ENCODE measurements around the gene FUT2. TPM values are rescaled to one million over a fixed set of nuclear protein-coding genes. Genes with fewer than 3 reads are reported as not detected.

Gene FUT2
- total RNA-seq, 3 donors from 2014 or later = 0.14 TPM; not detected in 2

GRCh38 chr19:48740164-48740972 is 44.6 kb downstream of the FUT2 start, which contains the start of gene RASIP1:
RASIP1 (minus strand) TSS chr19:48740610; CDS start chr19:48740282, 328 bp downstream.
- H3K4me3 Mint-ChIP-seq = no peak within 1 kb of the TSS
- no peaks in the 10 kb centered on the region for H3K9me3 Mint-ChIP-seq

DNA sequence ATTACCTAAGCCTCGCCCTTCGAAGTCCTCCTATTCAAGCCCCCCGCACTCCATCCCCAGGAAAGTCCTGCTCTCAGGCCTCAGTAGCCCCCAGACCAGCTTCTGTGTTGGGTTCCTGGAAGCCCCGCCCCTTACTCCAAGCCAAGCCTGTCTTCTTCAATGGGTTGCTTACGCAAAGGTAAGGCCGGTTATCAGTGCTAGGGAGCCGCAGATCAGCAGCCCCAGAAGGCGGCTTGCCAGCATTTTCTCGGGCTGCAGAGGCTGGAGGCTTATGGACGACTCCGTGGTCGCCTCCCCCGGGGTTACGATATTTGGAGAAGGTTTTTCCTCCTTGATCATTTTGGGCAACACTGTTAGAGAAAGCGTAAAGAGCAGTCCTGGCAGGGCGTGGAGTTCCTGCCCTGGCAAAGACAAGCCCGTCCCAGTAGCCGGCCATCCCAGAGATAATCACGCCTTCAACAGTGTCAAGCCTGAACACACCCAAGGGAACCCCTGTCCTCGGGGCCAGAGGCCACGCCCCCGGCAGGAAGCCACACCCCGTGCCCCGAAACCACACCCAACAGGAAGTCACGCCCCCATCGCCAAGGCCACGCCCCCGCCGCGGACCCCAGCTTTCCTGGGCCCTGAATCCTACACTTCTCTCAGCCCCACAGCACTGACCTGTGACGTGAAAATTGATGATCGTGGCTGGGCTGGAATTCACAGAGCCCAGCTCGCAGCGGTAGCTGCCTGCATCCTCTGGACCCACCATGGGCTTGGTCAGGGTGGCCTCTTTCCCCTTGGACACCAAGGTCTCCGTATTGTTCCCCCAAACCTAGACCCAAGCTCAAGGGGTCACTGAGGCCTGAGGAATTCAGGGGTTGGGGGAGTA is 45.6 kb downstream of the FUT2 start:
- H3K4me3 Mint-ChIP-seq = no peak overlapping the region
- ATAC-seq (no peak), DNase-seq (no peak)
- no peaks in the 10 kb centered on the region for H3K9me3 Mint-ChIP-seq
- peaks cover 20% of the 10 kb centered on the region for H3K4me1 Mint-ChIP-seq (ENCODE audit: low read depth)
- peaks cover 9% of the 10 kb centered on the region for H3K27me3 Mint-ChIP-seq (ENCODE audit: low read depth)
- no peaks in the 10 kb centered on the region for H3K36me3 Mint-ChIP-seq (ENCODE audit: insufficient read depth)

More at GRCh38 chr19:48740164-48740972, 44.6 kb downstream of the FUT2 start, which contains the start of gene RASIP1:
- DNase-seq = no peak
- Mint-ChIP-seq H3K36me3 (ENCODE audit: insufficient read depth) (no peaks in the 10 kb centered on the region), H3K27me3 (ENCODE audit: low read depth) (no peaks in the 10 kb centered on the region), H3K4me1 (ENCODE audit: low read depth) (peaks cover 18% of the 10 kb centered on the region)
- ATAC-seq = no peak

DNA sequence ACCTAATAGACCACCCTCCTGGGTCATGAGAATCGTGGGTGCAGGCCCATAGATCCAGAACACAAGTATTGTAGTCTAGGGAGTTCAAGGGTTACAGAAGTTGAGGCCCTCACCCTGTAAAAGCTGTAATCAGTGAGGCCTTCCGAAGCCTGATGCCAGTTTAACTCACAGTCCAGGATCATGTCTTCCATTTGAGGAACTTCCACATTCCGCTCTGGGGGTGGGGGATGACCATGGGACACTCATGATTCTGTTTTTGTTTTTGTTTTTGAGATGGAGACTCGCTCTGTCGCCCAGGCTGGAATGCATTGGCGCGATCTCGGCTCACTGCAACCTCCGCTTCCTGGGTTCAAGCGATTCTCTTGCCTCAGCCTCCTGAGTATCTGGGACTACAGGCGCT is 46.3 kb downstream of the FUT2 start:
- Mint-ChIP-seq H3K9me3 (no peaks in the 10 kb centered on the region), H3K27me3 (ENCODE audit: low read depth) (peaks cover 13% of the 10 kb centered on the region), H3K36me3 (ENCODE audit: insufficient read depth) (no peaks in the 10 kb centered on the region), H3K4me3 (no peak overlapping the region), H3K4me1 (ENCODE audit: low read depth) (peaks cover 22% of the 10 kb centered on the region)
- DNase-seq (no peak), ATAC-seq (no peak)

DNA sequence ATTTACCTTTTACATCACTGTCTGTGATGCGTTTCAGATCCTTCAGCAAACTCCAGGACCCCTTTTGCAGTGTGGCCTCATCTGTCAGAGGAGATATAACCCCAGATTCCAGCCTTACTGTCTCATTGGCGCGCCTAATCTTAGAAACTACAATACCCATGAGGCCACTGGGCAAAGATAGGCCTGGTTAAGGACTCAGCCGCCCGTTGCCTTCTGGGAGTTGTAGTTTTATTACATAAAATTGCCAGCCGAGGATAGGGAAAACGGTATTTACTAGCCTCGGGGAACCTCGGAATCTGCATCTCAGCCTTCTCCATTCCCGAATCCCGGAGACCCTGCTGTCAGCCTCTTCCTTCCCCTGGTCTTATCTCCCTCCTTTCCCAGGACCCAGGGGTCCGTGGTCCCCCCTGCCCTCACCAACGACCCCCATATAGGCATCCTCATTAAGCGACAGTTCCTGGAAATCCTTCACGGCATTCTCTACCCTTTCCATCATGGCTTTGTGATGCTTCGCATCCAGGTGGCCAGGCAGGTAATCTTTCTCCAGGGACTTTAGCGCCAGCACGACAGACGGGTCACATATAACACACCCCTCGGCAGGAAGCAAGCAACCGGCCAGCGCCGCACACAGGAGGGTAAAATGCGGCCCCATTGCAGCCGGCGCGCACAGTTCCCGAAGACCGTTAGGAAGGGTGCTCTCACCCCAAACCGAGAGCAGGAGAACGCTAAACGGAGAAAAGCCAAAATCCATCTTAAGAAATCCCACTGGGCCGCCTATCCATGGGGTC is 49.6 kb downstream of the FUT2 start:
- Mint-ChIP-seq H3K4me3 (no peak overlapping the region), H3K27me3 (ENCODE audit: low read depth) (peaks cover 13% of the 10 kb centered on the region), H3K4me1 (ENCODE audit: low read depth) (peaks cover 16% of the 10 kb centered on the region), H3K36me3 (ENCODE audit: insufficient read depth) (no peaks in the 10 kb centered on the region), H3K9me3 (no peaks in the 10 kb centered on the region)
- ATAC-seq (peak; percentile 74 to 83), DNase-seq (peak; percentile 40)

GRCh38 chr19:48746110-48746509 is 50.3 kb downstream of the FUT2 start:
- Mint-ChIP-seq H3K36me3 (ENCODE audit: insufficient read depth) (no peaks in the 10 kb centered on the region), H3K4me3 (no peak overlapping the region), H3K27me3 (ENCODE audit: low read depth) (peaks cover 16% of the 10 kb centered on the region), H3K9me3 (no peaks in the 10 kb centered on the region), H3K4me1 (ENCODE audit: low read depth) (peaks cover 14% of the 10 kb centered on the region)
- ATAC-seq (no peak), DNase-seq (no peak)

DNA sequence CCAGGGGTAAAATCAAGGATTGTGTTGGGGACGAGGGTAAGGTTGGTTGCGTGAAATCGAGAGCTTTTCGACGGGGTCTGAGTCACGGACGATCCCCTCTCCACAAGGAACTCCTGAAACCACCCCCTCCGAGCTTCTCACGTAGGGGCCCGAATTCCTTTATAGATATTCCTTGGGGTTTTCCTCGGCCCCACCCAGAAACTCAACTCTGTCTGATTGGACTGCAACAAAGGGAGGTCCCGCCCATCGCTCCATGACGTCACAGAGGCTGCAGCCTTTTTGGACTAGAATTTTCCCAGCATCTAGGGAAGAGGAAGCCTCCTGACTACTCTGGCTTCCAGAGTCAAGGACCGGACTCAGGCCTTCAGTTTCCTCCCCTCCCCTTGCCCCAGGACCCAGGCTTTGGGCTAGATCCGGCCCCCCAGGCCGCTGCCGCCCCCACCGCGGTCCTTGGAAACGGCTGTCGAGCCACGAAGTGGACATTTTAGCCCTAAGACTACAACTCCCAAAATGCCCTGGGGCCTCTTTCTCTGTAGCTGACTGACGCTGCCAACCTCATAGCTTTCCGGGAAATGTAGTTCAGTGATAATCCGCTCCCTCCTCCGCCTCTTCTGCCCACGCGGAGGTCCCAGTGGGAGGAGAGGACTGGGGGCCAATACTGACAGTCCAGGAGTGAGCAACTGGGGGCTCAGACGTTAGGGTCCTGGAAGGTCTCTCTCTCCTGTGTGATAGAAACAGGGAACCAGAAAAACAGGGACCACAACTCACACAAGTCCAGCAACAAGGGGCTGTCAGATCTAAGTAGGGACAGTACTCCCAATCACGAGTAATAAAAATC is 51.2 kb downstream of the FUT2 start, which contains the start of gene IZUMO1:
IZUMO1 (minus strand) TSS at position 172 of the 838 bp plus-strand sequence. CDS start 1,050 bp downstream, outside the sequence.
- Mint-ChIP-seq H3K4me3 (peak within 1 kb of the TSS; percentile 19), H3K36me3 (ENCODE audit: insufficient read depth) (no peaks in the 10 kb centered on the region), H3K4me1 (ENCODE audit: low read depth) (peaks cover 10% of the 10 kb centered on the region), H3K27me3 (ENCODE audit: low read depth) (peaks cover 19% of the 10 kb centered on the region), H3K9me3 (no peaks in the 10 kb centered on the region)
- DNase-seq (no peak), ATAC-seq (peak; percentile 79 to 81)

DNA sequence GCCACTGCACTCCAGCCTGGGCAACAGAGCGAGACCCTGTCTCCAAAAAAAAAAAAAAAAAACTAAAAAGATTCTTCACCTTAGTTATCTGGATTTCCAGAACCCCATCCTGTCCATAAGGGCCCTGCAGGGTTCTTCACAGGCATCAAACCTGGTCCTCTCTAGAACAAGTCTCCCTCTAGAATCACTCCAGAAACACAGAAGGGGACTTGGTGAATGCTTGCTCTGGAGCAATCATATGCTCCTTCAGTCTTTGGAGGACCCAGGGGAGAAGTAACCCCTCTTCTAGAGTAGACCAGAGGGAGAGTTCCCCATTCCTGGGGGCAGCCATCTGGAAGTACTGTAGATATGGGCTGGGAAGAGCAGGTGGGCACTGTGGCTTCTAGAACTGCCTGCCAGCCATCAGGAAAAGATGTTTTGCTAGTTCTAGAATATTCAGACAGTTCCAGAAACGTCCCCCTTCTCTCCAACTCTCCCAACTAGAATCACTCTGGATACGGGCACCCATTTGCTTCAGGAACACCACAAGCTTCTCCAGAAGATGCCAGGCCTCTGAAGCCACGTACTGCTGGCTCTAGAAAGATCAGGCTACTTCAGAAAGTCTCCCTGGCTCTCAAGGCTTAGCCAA is 53.9 kb downstream of the FUT2 start:
- ATAC-seq = no peak
- peaks cover 36% of the 10 kb centered on the region for H3K27me3 Mint-ChIP-seq (ENCODE audit: low read depth)
- H3K4me3 Mint-ChIP-seq = no peak overlapping the region

DNA sequence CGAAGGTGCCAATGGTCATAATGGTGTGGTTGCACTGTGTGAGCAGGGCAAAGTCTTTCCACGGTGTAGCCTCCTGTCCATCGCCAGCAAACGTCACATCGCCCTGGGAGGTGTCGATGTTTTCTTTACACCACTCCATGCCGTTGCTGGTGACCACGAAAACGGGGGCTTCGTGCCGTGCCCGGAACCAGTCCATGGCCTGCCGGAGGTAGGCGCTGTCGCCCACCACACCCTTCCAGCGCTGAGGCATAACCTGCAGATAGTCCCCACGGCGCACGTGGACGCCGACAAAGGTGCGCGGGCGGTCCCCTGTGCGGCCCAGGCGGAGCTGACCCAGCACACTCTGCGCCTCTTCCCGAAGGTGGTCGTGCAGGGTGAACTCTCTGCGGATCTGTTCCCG is 54.6 kb downstream of the FUT2 start:
- DNase-seq = no peak
- ATAC-seq = no peak
- peaks cover 20% of the 10 kb centered on the region for H3K4me1 Mint-ChIP-seq (ENCODE audit: low read depth)
- no peaks in the 10 kb centered on the region for H3K9me3 Mint-ChIP-seq
- no peak overlapping the region for H3K4me3 Mint-ChIP-seq
- no peaks in the 10 kb centered on the region for H3K36me3 Mint-ChIP-seq (ENCODE audit: insufficient read depth)
- peaks cover 36% of the 10 kb centered on the region for H3K27me3 Mint-ChIP-seq (ENCODE audit: low read depth)

More for the DNA sequence above, 53.9 kb downstream of the FUT2 start:
- no peaks in the 10 kb centered on the region for H3K9me3 Mint-ChIP-seq
- no peaks in the 10 kb centered on the region for H3K36me3 Mint-ChIP-seq (ENCODE audit: insufficient read depth)
- H3K4me1 Mint-ChIP-seq (ENCODE audit: low read depth) = peaks cover 20% of the 10 kb centered on the region
- DNase-seq = no peak

- DNase-seq (no peak), ATAC-seq (no peak)
- H3K9me3 Mint-ChIP-seq = no peaks in the 10 kb centered on the region
- H3K4me1 Mint-ChIP-seq (ENCODE audit: low read depth) = peaks cover 20% of the 10 kb centered on the region
- peak overlapping the region; percentile 29 for H3K4me3 Mint-ChIP-seq
- H3K36me3 Mint-ChIP-seq (ENCODE audit: insufficient read depth) = no peaks in the 10 kb centered on the region
- peaks cover 32% of the 10 kb centered on the region for H3K27me3 Mint-ChIP-seq (ENCODE audit: low read depth)
Observed at GRCh38 chr19:48750771-48751504, 55.2 kb downstream of the FUT2 start.

DNA sequence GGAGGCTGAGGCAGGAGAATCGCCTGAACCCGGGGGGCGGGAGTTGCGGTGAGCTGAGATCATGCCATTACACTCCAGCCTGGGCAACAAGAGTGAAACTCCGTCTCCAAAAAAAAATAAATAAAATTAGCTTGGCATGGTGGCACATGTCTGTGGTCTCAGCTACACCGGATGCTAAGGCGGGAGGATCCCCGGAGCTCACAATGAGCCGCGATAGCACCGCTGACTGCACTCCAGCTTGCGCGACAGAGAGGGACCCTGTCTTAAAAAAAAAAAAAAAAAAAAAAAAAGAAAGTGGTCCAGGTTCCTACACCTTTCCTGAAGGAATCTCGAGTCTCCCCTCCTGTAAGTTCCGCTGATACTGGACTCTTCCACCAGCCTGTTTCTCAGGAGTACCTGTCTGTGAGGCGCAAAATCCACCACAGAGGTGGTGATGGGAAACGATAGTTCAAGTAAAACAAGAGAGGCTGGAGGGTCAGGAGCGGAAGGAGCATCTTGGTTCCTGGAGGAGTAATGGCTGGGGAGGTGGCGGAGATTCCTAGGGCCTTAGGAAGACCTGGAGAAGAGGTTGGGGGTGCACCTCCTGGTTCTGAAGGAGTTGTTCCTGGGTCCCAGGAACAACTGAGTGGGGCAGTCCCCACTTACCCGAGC is 56.2 kb downstream of the FUT2 start:
- DNase-seq = no peak

GRCh38 chr19:48752496-48753365 is 57.0 kb downstream of the FUT2 start, which contains the start of gene FUT1:
FUT1 (minus strand) TSS chr19:48752641; CDS start chr19:48751281, 1,360 bp downstream.
- Mint-ChIP-seq H3K36me3 (ENCODE audit: insufficient read depth) (no peaks in the 10 kb centered on the region), H3K4me1 (ENCODE audit: low read depth) (peaks cover 14% of the 10 kb centered on the region), H3K9me3 (no peaks in the 10 kb centered on the region), H3K4me3 (peak within 1 kb of the TSS; percentile 75), H3K27me3 (ENCODE audit: low read depth) (peaks cover 31% of the 10 kb centered on the region)
- DNase-seq = no peak
- ATAC-seq = peak; percentile 75 to 84

More for the DNA sequence above, 56.2 kb downstream of the FUT2 start:
- Mint-ChIP-seq H3K4me3 (peak overlapping the region; percentile 75), H3K36me3 (ENCODE audit: insufficient read depth) (no peaks in the 10 kb centered on the region), H3K9me3 (no peaks in the 10 kb centered on the region), H3K27me3 (ENCODE audit: low read depth) (peaks cover 30% of the 10 kb centered on the region), H3K4me1 (ENCODE audit: low read depth) (peaks cover 17% of the 10 kb centered on the region)
- no peak for ATAC-seq

Measured in activated T-cell treated with anti-CD3 and anti-CD28 coated beads, Interleukin-2, amount 50 U/mL, for 4 hours (primary cell).